ENCODE data around the gene NCOR2. TPM values are rescaled to one million over a fixed set of nuclear protein-coding genes. Genes with fewer than 3 reads are reported as not detected.

Gene NCOR2
- polyA plus RNA-seq, 4 donors: 47.1 to 116 (median 86.8) TPM

DNA sequence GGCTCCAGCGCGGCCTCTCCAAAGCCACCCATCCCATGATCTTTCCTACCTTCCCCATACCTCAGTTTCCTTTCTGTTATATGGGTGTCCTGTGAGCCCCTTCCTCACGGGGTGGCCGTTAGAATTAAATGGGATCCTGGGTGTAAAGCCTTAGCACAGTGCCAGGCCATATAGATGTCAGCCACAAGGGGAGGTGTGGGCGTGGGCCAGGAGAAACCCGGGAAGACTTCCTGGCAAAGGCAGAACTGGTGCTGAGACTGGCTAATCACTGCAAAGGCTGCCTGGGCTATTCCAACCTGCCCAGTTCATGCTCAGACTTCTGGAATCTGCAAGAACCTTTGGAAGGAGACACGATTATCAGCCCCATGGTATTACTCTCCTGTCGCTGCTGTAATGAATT, 11.0 kb upstream of the NCOR2 start:
- no peak for DNase-seq (ENCODE audit: low read depth in 4 of 4, low spot score in 2 of 4)

- no peak for DNase-seq (ENCODE audit: low read depth in 4 of 4, low spot score in 2 of 4)
Observed at GRCh38 chr12:124577986-124578385, 10.6 kb upstream of the NCOR2 start.

DNA sequence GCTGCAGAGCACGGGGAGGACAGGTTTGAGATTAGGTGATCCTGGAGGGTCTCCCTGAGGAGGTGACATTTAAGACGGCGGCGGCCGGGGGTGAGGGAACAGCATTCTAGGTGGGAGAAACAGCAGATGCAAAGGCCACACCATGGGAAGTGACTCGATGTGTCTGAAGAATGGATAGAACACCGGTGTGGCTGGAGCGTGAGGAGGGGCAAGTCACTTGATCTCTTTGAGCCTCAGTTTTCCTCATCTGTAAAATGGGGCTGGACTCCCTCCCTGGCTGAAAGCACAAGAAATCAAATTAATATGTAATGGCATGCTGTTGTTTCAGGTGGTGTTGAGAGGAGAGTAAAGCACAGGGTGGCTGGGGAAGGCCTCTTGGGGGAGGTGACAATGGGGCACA, 10.0 kb upstream of the NCOR2 start:
- DNase-seq (ENCODE audit: low read depth in 4 of 4, low spot score in 2 of 4): no peak

GRCh38 chr12:124576061-124576650, 8.7 kb upstream of the NCOR2 start:
- DNase-seq (ENCODE audit: low read depth in 4 of 4, low spot score in 2 of 4): no peak

DNA sequence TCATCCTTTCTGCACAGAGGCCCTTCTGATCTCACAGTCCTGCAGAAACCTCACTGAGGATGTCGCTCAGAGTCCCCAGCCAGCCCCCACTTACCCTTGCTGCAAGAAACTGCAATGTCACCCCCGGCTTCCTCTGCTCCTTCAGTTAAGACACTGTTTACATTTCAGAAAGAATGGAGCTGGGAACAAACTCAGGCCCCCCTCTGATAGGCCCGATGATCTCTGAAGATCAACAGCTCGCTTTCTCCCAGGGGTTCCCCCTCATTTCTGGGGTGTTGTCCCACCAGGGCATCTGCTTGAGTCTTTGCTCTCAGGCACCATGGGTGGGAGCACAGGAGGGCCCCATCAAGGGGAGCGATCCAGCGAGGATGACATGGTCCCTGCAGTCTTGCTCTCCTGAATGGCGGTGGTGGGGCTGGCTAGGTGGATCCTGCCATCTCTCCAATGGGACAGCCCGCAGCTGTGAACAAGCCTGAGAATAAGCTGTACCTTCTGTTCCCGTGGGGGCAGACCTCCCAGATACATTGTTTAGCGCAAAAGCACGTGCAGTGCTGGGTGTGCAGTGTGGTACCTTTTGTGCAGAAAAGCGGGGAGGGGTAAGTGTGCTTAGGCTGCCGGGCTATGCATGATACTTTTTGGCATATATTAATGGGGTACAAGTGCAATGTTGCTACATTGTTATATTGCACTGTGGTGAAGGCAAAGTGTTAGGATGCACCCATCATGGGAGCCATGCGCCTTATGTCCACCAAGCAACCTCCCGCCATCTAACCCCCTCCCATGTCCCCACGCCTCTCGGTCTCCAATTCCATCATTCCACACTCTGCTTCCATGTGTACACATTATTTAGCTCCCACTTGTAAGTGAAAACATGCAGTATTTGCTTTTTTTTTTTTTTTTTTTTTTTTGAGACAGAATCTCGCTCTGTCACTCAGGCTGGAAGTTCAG, 6.7 kb upstream of the NCOR2 start:
- no peak for DNase-seq (ENCODE audit: low read depth in 4 of 4, low spot score in 2 of 4)

- DNase-seq (ENCODE audit: low read depth in 4 of 4, low spot score in 2 of 4): no peak
Observed at GRCh38 chr12:124571556-124571955, 4.1 kb upstream of the NCOR2 start.

- no peak for DNase-seq (ENCODE audit: low read depth in 4 of 4, low spot score in 2 of 4)
Observed at GRCh38 chr12:124570810-124571209, 3.4 kb upstream of the NCOR2 start.

DNA sequence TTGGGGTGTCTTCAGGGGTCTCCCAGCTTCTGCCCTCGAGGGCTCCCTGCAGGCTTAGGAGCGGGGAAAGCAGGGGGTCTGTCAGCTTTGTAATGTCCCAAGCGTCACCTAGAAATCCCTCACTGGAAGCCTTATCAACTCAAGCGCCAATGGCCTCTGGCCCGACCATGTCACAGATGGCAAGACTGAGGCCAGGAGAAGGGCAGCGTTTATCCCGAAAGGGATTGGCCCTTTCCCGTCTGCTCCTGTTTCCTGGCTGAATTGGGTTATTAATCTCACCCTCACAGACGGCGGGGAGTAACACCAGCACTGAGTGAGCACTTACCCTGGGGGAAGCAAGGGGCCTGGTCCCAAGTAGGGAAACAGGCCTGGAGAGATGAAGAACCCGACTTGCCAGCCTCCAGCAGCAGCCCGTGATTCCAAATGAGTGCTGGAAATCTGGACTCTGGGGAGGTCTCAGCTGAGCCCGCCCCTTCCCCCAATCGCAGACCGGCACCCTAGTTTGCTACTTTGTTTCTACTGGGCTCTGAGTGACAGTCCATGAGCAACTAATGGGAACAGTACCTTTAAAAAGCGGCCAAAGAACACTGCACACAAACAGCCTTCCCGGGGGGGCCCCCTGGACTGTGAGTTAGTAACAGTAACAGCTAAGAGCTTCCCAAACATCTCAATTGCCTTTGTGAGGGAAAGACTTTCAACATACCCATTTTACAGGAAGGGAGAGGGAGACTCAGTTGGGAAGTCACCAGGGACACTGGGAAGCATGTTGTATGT, 2.1 kb upstream of the NCOR2 start:
- no peak for DNase-seq (ENCODE audit: low read depth in 4 of 4, low spot score in 2 of 4)

- DNase-seq (ENCODE audit: low read depth in 4 of 4, low spot score in 2 of 4): no peak
Observed at GRCh38 chr12:124568431-124569374, 1.3 kb upstream of the NCOR2 start.

DNA sequence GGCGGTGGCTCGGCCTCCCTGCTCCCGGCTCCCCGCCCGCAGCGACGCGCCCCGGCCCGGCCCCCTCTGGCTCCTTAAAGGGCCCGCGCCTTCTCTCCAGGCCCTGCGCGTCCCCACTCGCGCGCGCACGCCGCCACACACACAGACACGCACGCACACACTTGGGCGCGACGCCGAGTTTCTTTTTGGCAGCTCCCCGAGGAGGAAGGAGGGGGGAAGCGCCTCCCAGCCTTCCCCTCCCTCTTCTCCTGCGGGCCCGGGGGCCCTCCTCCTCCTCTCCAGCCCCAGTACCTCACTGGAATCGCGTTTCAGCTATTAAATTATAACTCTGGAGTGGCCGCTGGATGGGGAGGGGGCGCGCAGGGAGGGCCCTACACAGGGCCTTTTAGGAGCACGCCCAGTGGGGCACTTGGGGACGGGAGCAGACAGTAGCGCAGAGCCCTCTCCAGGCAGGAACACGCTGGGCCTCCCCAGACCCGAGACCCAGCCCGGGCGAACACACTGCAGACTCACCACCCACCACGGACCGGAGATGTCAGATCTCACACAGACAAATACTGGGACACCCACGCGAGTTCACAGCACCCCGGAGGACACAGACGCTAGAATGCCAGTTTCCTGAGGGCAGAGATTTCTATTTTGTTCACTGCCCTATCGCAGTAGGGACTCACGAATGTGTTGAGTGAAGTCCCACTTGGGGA, 411 bp upstream of the NCOR2 start:
- DNase-seq (ENCODE audit: low read depth in 4 of 4, low spot score in 2 of 4): peak in 2 of 4 donors; percentile 78 to 79

GRCh38 chr12:124566161-124566996, 1.0 kb downstream of the NCOR2 start:
- peak in 1 of 4 donors; percentile 74 for DNase-seq (ENCODE audit: low read depth in 4 of 4, low spot score in 2 of 4)

DNA sequence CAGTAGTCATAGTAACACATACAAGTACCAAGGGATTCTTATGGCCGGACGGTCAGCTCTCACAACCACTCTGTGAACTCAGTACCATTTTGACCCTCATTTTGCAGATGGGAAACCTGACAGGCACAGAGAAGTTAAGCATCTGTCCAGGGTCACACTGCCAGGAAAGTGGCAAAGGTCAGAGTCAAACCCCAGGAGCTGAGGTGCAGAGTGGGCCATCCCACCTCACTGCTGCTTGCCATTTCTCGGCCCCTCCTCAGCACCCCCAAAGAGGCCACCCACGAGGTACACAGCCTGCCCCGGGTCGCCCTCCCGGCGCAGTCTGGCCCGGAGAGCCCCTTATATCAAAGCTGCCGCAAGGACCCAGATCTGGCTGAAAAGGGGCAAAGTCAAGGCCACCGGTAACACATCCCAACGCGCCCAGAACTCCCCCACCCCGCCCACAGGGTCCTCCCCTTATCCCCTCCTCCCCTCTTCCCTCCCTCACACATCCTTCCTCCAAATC, 1.7 kb downstream of the NCOR2 start:
- no peak for DNase-seq (ENCODE audit: low read depth in 4 of 4, low spot score in 2 of 4)

DNA sequence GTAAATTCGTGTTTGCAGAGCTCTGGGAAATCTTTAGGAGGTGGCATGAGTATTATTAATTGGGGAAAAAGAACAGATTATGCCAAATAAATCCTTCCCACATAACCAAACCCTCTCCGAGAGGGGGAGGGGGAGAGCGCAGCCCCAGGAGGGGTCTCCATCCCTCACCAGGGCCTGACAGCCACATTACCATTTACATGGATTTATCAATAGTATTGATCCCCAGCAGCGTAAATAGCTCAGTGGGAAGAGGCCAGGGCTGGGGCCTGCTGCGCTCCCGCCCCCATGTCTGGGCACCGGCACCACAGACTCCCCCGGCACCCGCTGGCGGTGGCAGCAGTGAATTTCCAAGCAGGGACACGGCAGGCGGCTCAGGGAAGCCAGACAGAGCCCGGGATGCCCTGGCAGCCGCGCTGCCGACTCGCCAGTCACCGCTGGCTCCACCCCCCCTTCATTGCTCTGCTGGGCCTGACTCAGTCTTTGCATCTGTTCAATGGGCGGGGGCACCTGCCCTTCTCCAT, 2.4 kb downstream of the NCOR2 start:
- DNase-seq (ENCODE audit: low read depth in 4 of 4, low spot score in 2 of 4): no peak

DNA sequence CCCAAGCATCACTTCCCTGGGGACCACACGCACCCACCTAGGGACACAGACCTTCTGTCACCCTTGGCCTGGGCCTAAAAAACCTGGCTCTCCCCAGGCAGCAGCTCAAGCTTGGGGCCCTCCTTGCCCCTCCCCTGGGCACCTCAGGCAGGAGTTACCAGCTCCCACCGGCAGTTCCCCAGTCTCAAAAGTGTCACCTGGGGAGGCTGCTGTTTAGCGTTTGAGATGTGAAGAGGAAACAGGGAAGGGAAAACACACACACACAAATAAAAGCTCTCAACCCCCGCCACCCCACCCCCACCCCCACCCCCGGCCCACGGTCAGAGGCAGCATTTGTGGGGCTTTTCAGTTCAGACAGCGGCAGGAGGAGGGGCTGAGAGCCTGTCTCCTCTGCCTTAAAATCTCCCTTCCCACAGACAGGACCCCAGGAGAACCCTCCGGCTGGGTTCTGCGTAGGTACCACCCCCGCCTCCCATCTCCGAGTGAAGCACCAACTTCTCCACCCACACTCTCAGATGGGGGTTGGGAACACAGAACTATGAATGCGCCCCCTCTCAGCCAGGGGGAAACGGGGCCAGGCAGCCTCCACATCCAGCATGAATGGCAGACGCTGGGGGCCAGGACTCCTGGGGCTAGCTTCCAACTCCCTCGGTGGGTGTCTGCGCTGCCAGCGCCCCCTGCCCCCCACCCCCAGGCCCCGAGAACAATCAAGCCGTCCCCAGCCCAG, 3.0 kb downstream of the NCOR2 start:
- no peak for DNase-seq (ENCODE audit: low read depth in 4 of 4, low spot score in 2 of 4)

DNA sequence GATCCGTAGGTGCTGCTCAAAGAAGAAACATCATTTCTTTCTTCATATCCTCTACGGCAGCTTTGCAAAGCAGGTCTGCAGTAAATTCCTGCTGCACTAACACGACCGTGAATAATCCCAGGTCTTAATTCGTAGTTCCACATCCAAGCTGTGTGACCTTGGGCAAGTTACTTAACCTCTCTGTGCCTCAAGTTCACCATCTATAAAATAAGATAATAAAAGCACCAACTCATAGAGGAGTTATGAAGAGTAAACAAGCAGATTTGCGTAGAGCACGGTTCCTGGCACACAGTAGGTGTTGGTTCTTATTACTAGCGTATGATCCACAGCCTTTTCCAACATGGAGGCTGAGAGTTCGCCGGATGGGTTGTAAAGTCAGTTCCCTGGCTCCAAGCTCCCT, 3.6 kb downstream of the NCOR2 start:
- DNase-seq (ENCODE audit: low read depth in 4 of 4, low spot score in 2 of 4): no peak

- DNase-seq (ENCODE audit: low read depth in 4 of 4, low spot score in 2 of 4): no peak
Observed at GRCh38 chr12:124563401-124563800, 4.0 kb downstream of the NCOR2 start.

DNA sequence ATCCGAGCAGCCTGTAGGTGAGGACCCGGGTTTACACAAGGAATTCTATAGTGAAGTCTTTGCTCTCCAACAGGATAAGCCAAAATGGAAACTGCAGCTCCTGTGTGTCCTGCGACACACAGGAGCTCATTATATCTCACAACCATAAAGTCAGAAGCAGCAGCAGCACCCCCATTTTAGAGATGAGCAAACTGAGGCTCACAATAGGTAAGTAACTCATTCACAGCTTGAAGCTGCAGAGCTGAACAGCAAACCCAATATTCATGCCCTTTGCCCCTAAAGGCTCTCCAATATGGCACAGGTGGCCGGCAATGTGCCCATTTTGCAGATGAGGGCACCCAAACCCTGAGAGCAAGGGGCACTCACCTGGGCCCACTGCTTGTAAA, 4.6 kb downstream of the NCOR2 start:
- no peak for DNase-seq (ENCODE audit: low read depth in 4 of 4, low spot score in 2 of 4)

All from left renal cortex interstitium (tissue), 4 donors.